Measurements from ENCODE around the gene RPS6KC1.
"Not testable (repeated sequence)": the region's sequence is repeated elsewhere in the genome, so short reads cannot be mapped to it uniquely, and the experiment has no call there.

Gene RPS6KC1

GRCh38 chr1:213051127-213051880, at the start of gene RPS6KC1:
Gene RPS6KC1, plus strand, starts transcription at chr1:213051241. Its CDS starts 164 bp downstream, at chr1:213051405.
- peak; percentile 93 for DNase-seq (ENCODE audit: low spot score)

GRCh38 chr1:213003256-213003655, 47.8 kb upstream of the RPS6KC1 start:
- DNase-seq (ENCODE audit: low spot score): no peak

GRCh38 chr1:213008564-213008963, 42.5 kb upstream of the RPS6KC1 start:
- DNase-seq (ENCODE audit: low spot score): no peak

- peak; percentile 49 for DNase-seq (ENCODE audit: low spot score)
Observed at GRCh38 chr1:213014642-213015041, 36.4 kb upstream of the RPS6KC1 start.

GRCh38 chr1:213015099-213016050, 35.7 kb upstream of the RPS6KC1 start, which contains the start of gene ANGEL2:
Gene ANGEL2, minus strand, starts transcription at chr1:213015867. Its CDS starts 196 bp downstream, at chr1:213015671.
- peak; percentile 97 for DNase-seq (ENCODE audit: low spot score)

- no peak for DNase-seq (ENCODE audit: low spot score)
Observed at GRCh38 chr1:213017447-213018273, 33.4 kb upstream of the RPS6KC1 start.

- DNase-seq (ENCODE audit: low spot score): no peak
Observed at GRCh38 chr1:213019450-213019849, 31.6 kb upstream of the RPS6KC1 start.

- DNase-seq (ENCODE audit: low spot score): no peak
Observed at GRCh38 chr1:213020016-213020415, 31.0 kb upstream of the RPS6KC1 start.

- not testable (repeated sequence) for DNase-seq (ENCODE audit: low spot score)
Observed at GRCh38 chr1:213027024-213027423, 24.0 kb upstream of the RPS6KC1 start.

GRCh38 chr1:213032651-213033050, 18.4 kb upstream of the RPS6KC1 start:
- no peak for DNase-seq (ENCODE audit: low spot score)

- no peak for DNase-seq (ENCODE audit: low spot score)
Observed at GRCh38 chr1:213034713-213035112, 16.3 kb upstream of the RPS6KC1 start.

GRCh38 chr1:213035573-213035972, 15.5 kb upstream of the RPS6KC1 start:
- no peak for DNase-seq (ENCODE audit: low spot score)

GRCh38 chr1:213041443-213041842, 9.6 kb upstream of the RPS6KC1 start:
- no peak for DNase-seq (ENCODE audit: low spot score)

GRCh38 chr1:213045321-213046226, 5.5 kb upstream of the RPS6KC1 start:
- DNase-seq (ENCODE audit: low spot score): not testable (repeated sequence)

GRCh38 chr1:213049232-213049631, 1.8 kb upstream of the RPS6KC1 start:
- DNase-seq (ENCODE audit: low spot score): no peak

- no peak for DNase-seq (ENCODE audit: low spot score)
Observed at GRCh38 chr1:213050745-213051126, 305 bp upstream of the RPS6KC1 start.

- DNase-seq (ENCODE audit: low spot score): peak; percentile 12
Observed at GRCh38 chr1:213051881-213052202, 801 bp downstream of the RPS6KC1 start.

- no peak for DNase-seq (ENCODE audit: low spot score)
Observed at GRCh38 chr1:213053455-213053854, 2.4 kb downstream of the RPS6KC1 start.

GRCh38 chr1:213054142-213054541, 3.1 kb downstream of the RPS6KC1 start:
- DNase-seq (ENCODE audit: low spot score): no peak

GRCh38 chr1:213054733-213055591, 3.9 kb downstream of the RPS6KC1 start:
- DNase-seq (ENCODE audit: low spot score): no peak
